Keratinocyte (primary cell): ENCODE measurements around the gene MRPL38. TPM values are rescaled to one million over a fixed set of nuclear protein-coding genes. Genes with fewer than 3 reads are reported as not detected.

ENCODE experiments used
- DNase-seq: peaks from one replicate; pipeline ENCODE4 v3.0.0-alpha.2; 2011; ENCODE audit warnings: low read depth, missing footprints, low spot score
- FAIRE-seq: peaks from 2 replicates; lab custom pipeline; 2011; peaks lifted over from hg19 to GRCh38; lab: Jason Lieb, UNC
- H2AFZ ChIP-seq: 2 replicates; pipeline ENCODE4 v1.6.0; 2012; ENCODE audit warnings: low read length, control low read depth, inconsistent platforms; ENCODE audit not compliant: control insufficient read depth
- H3K27ac ChIP-seq: 2 replicates; pipeline ENCODE4 v1.5.1; 2011; ENCODE audit warnings: low read length; ENCODE audit not compliant: control insufficient read depth, insufficient read depth
- H3K27me3 ChIP-seq: 3 replicates; pipeline ENCODE4 v1.6.0; 2011; ENCODE audit warnings: low read length; ENCODE audit not compliant: control insufficient read depth, insufficient read depth; ENCODE audit errors: extremely low read depth
- H3K36me3 ChIP-seq, 2 experiments: 2 replicates in 1 of 2; 3 replicates in 1 of 2; pipeline ENCODE4 v1.5.1; 2011; ENCODE audit warnings: low read length in 2 of 2, mild to moderate bottlenecking in 1 of 2; ENCODE audit not compliant: control insufficient read depth in 2 of 2, insufficient read depth in 2 of 2; ENCODE audit errors: extremely low read depth in 1 of 2
- H3K4me1 ChIP-seq: 3 replicates; pipeline ENCODE4 v1.5.1; 2011; ENCODE audit warnings: low read length; ENCODE audit not compliant: control insufficient read depth, insufficient read depth; ENCODE audit errors: extremely low read depth
- H3K4me2 ChIP-seq: 3 replicates; pipeline ENCODE4 v1.6.0; 2011; ENCODE audit warnings: low read depth, low read length; ENCODE audit not compliant: control insufficient read depth, insufficient read depth; ENCODE audit errors: extremely low read depth
- H3K4me3 ChIP-seq, 3 experiments: fragments of 200-600 bp in 1 of 3; sonication (generic) in 1 of 3; 2 replicates in 2 of 3; 3 replicates in 1 of 3; pipeline ENCODE4 v1.5.1; 2011 to 2016; ENCODE audit warnings: low read length in 3 of 3, mild to moderate bottlenecking in 3 of 3, control low read depth in 2 of 3, inconsistent platforms in 1 of 3, low read depth in 1 of 3, mixed read lengths in 1 of 3, mixed run types in 1 of 3, moderate library complexity in 1 of 3; ENCODE audit not compliant: control insufficient read depth in 2 of 3, insufficient read depth in 2 of 3; ENCODE audit errors: extremely low read depth in 1 of 3
- H3K79me2 ChIP-seq: 2 replicates; pipeline ENCODE4 v1.6.0; 2012; ENCODE audit warnings: low read length; ENCODE audit not compliant: control insufficient read depth, insufficient read depth
- H3K9ac ChIP-seq: 3 replicates; pipeline ENCODE4 v1.6.0; 2011; ENCODE audit warnings: low read length; ENCODE audit not compliant: control insufficient read depth, insufficient read depth; ENCODE audit errors: extremely low read depth
- H3K9me1 ChIP-seq: 3 replicates; pipeline ENCODE4 v1.6.0; 2011; ENCODE audit warnings: low read length; ENCODE audit not compliant: control insufficient read depth, insufficient read depth; ENCODE audit errors: extremely low read depth
- H3K9me3 ChIP-seq: 2 replicates; pipeline ENCODE4 v1.5.1; 2012; ENCODE audit warnings: low read depth, low read length; ENCODE audit not compliant: control insufficient read depth
- H4K20me1 ChIP-seq: 3 replicates; pipeline ENCODE4 v1.6.0; 2011; ENCODE audit warnings: low read length; ENCODE audit not compliant: control insufficient read depth, insufficient read depth; ENCODE audit errors: extremely low read depth
- CTCF ChIP-seq, 3 experiments: IDR thresholded peaks in 1 of 3; conservative IDR thresholded peaks in 1 of 3; optimal IDR thresholded peaks in 1 of 3; 2 replicates in 2 of 3; 3 replicates in 1 of 3; pipeline versions ENCODE3 to v1.5.1; 2011; ENCODE audit warnings: low read length in 3 of 3, mild to moderate bottlenecking in 3 of 3, moderate library complexity in 2 of 3, control low read depth in 1 of 3, inconsistent platforms in 1 of 3; ENCODE audit not compliant: insufficient read depth in 2 of 3; ENCODE audit errors: extremely low read depth in 1 of 3
- EZH2 ChIP-seq: IDR thresholded peaks from one replicate; pipeline ENCODE4 v1.6.1; 2012; ENCODE audit warnings: inconsistent platforms, mild to moderate bottlenecking, low read length, moderate library complexity
- dilution Hi-C: fragments of 300-500 bp; cut with MboI; formaldehyde crosslinking; loops from one replicate; pipeline ENCODE4 v1.7.0; 2020; ENCODE audit warnings: low sequenced_read_pairs; ENCODE audit not compliant: extremely low pct_ligation_motif_present
- polyA plus RNA-seq, 5 experiments: library from polyadenylated mRNA; depleted of rRNA in 3 of 5; stranded (reverse) in 3 of 5; stranded (forward) in 1 of 5; unstranded in 1 of 5; fragments of >200 nt; gene quantifications; 1 replicate in 1 of 5; 2 replicates in 3 of 5; 3 replicates in 1 of 5; pipeline versions ENCODE4 v1.2.1 to v1.2.3, GENCODE V29; 2011 to 2012; ENCODE audit warnings: missing spikeins in 2 of 5, low read depth in 1 of 5, low replicate concordance in 1 of 5

Gene MRPL38
- polyA plus RNA-seq, 1 donor (not counting 4 experiments of a cell fraction or from before 2014, with no cell fraction given): 25.2 TPM

- Histone ChIP-seq H3K9ac (no peak overlapping the region), H3K4me1 (peaks cover 32% of the 10 kb centered on the region), H3K79me2 (peaks cover 8% of the 10 kb centered on the region), H3K9me1 (peaks cover 2% of the 10 kb centered on the region), H4K20me1 (no peaks in the 10 kb centered on the region), H2AFZ (no peak overlapping the region), H3K27me3 (no peaks in the 10 kb centered on the region), H3K4me2 (no peak overlapping the region), H3K36me3 (peaks cover 0 to 3% of the 10 kb centered on the region in 2 experiments), H3K4me3 (no peak overlapping the region), H3K27ac (no peak overlapping the region), H3K9me3 (no peaks in the 10 kb centered on the region)
- TF ChIP-seq EZH2 (no peak), CTCF (optimal IDR thresholded peaks at IDR 0.05 in 1 of 3, IDR thresholded peaks at IDR 0.05 in 1 of 3, conservative IDR thresholded peaks at IDR 0.05 in 1 of 3; ENCODE audit: extremely low read depth in 1 of 3, insufficient read depth in 2 of 3, low read length in 3 of 3) (no peak)
- dilution Hi-C loops: no loop called here
- FAIRE-seq (no peak), DNase-seq (no peak)
Observed at GRCh38 chr17:75906143-75906884, 1.6 kb upstream of the MRPL38 start.

- Histone ChIP-seq H3K4me2 (no peak overlapping the region), H4K20me1 (no peaks in the 10 kb centered on the region), H3K9ac (no peak overlapping the region), H3K27me3 (no peaks in the 10 kb centered on the region), H3K9me3 (no peaks in the 10 kb centered on the region), H3K4me1 (peaks cover 10% of the 10 kb centered on the region), H3K27ac (no peak overlapping the region), H3K79me2 (peaks cover 8% of the 10 kb centered on the region), H3K36me3 (peaks cover 16 to 28% of the 10 kb centered on the region in 2 experiments), H2AFZ (no peak overlapping the region), H3K9me1 (no peaks in the 10 kb centered on the region), H3K4me3 (no peak overlapping the region)
- no peak for DNase-seq
- no peak for FAIRE-seq
- TF ChIP-seq CTCF (optimal IDR thresholded peaks at IDR 0.05 in 1 of 3, IDR thresholded peaks at IDR 0.05 in 1 of 3, conservative IDR thresholded peaks at IDR 0.05 in 1 of 3; ENCODE audit: extremely low read depth in 1 of 3, insufficient read depth in 2 of 3, low read length in 3 of 3) (no peak), EZH2 (no peak)
- dilution Hi-C loops: no loop called here
Observed at GRCh38 chr17:75902406-75902805, 2.3 kb downstream of the MRPL38 start.
